SKM-1 (cell line): ENCODE results near the gene TCF25.

Experiments
- DNase-seq: peaks from one replicate; lab custom pipeline; 2025; ENCODE audit not compliant: unreplicated experiment; lab: John Stamatoyannopoulos, UW

TCF25 gene

GRCh38 chr16:89843409-89844350, 29.7 kb upstream of the TCF25 start:
- DNase-seq: no peak

- DNase-seq: no peak
Observed at GRCh38 chr16:89844739-89845339, 28.6 kb upstream of the TCF25 start.

- no peak for DNase-seq
Observed at GRCh38 chr16:89845417-89845816, 28.0 kb upstream of the TCF25 start.

GRCh38 chr16:89847051-89847939, 26.1 kb upstream of the TCF25 start:
- DNase-seq: no peak

GRCh38 chr16:89847940-89848297, 25.5 kb upstream of the TCF25 start:
- no peak for DNase-seq

- DNase-seq: no peak
Observed at GRCh38 chr16:89848974-89849373, 24.4 kb upstream of the TCF25 start.

- no peak for DNase-seq
Observed at GRCh38 chr16:89853306-89853993, 19.9 kb upstream of the TCF25 start.

- DNase-seq: no peak
Observed at GRCh38 chr16:89855301-89855945, 18.0 kb upstream of the TCF25 start.

- no peak for DNase-seq
Observed at GRCh38 chr16:89855986-89856385, 17.4 kb upstream of the TCF25 start.

- DNase-seq: no peak
Observed at GRCh38 chr16:89858973-89859614, 14.3 kb upstream of the TCF25 start.

GRCh38 chr16:89859615-89860007, 13.8 kb upstream of the TCF25 start:
- no peak for DNase-seq

GRCh38 chr16:89860747-89861304, 12.6 kb upstream of the TCF25 start:
- DNase-seq: peak; percentile 36

- no peak for DNase-seq
Observed at GRCh38 chr16:89861648-89862047, 11.7 kb upstream of the TCF25 start.

- DNase-seq: no peak
Observed at GRCh38 chr16:89862732-89863131, 10.7 kb upstream of the TCF25 start.

GRCh38 chr16:89863741-89864526, 9.5 kb upstream of the TCF25 start:
- DNase-seq: no peak

GRCh38 chr16:89864527-89864820, 8.9 kb upstream of the TCF25 start:
- DNase-seq: no peak

GRCh38 chr16:89867918-89868317, 5.5 kb upstream of the TCF25 start:
- DNase-seq: no peak

GRCh38 chr16:89869911-89870310, 3.5 kb upstream of the TCF25 start:
- no peak for DNase-seq

- no peak for DNase-seq
Observed at GRCh38 chr16:89870440-89870839, 3.0 kb upstream of the TCF25 start.
